ENCODE data around the gene FBRSL1.

- no peak for TF ChIP-seq CTCF (IDR thresholded peaks at IDR 0.05; ENCODE audit: low read length)
- TF ChIP-seq EZH2 (optimal IDR thresholded peaks at IDR 0.05; ENCODE audit: low read depth, low read length): no peak
- TF ChIP-seq EZH2phosphoT487 (IDR thresholded peaks at IDR 0.05; ENCODE audit: low read length): no peak
Observed at GRCh38 chr12:132536102-132536876, 46.3 kb downstream of the FBRSL1 start.
